GM19025 (cell line): ENCODE measurements around the gene PSD4.

Experiments
- ATAC-seq: cut with Tn5 transposase; IDR thresholded peaks from one replicate; pipeline ENCODE4 v1.9.1; 2021; ENCODE audit warnings: mild to moderate bottlenecking, low read depth, moderate library complexity; ENCODE audit not compliant: unreplicated experiment

The PSD4 gene

GRCh38 chr2:113202305-113203216 is 28.8 kb downstream of the PSD4 start:
- ATAC-seq = no peak

GRCh38 chr2:113203217-113203530 is 29.4 kb downstream of the PSD4 start:
- no peak for ATAC-seq

DNA sequence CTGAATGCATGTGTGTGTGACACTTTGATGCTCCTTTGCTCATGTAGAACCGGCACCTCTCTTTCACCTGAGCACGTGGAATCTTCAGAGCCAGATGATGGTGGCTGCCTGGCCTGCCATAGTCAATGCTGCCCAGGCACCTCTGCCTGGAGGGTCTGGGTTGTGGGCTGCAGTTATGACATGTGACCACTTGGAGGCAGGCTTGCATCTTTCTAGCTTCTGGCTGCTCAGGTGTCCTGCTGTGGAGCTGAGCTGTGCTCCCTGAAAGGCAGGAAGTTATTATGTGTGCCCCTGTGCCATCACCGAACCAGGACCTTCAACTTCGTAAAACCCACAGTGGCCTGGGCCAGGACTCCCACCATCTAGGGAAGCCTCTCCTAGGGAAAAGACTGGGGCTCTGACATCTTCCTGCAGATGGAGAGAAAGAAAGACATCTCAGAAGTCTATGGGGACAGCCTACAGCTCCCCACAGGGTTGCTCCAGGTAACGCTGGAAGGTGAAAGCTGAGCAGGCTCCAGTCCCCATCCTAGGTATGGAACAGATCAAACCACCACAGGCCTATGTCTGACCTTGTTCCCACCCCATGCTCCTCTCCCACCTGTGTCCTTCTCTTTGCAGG is 30.2 kb downstream of the PSD4 start:
- peak; percentile 62 for ATAC-seq

- ATAC-seq = no peak
Measured at GRCh38 chr2:113206251-113206650, 32.5 kb downstream of the PSD4 start.

GRCh38 chr2:113207021-113207420 is 33.2 kb downstream of the PSD4 start:
- ATAC-seq = no peak

DNA sequence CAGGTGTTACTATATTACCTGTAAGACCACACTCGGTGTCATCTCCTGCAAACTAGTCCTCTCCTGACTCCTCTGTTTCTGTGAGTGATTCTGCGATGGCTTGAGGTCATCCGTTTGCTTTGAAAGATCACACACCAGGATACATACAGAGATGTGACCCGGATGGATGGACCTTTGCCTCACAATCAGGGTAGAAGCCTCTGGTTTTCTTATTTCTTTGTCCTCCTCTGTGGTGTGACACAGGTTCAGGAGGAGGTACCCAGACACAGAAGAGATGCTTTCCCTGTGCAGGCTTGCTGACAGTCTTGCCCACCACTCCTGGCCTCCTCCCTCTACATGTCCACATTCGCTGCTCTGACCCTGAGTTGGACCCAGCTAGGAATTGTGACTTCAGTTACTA is 34.6 kb downstream of the PSD4 start:
- ATAC-seq = no peak

GRCh38 chr2:113209011-113209645 is 35.4 kb downstream of the PSD4 start:
- ATAC-seq = no peak

- ATAC-seq = no peak
Measured at GRCh38 chr2:113209646-113210171, 35.9 kb downstream of the PSD4 start.

GRCh38 chr2:113211226-113212105 is 37.7 kb downstream of the PSD4 start:
- ATAC-seq = no peak

GRCh38 chr2:113212245-113213060 is 38.7 kb downstream of the PSD4 start:
- ATAC-seq = no peak

DNA sequence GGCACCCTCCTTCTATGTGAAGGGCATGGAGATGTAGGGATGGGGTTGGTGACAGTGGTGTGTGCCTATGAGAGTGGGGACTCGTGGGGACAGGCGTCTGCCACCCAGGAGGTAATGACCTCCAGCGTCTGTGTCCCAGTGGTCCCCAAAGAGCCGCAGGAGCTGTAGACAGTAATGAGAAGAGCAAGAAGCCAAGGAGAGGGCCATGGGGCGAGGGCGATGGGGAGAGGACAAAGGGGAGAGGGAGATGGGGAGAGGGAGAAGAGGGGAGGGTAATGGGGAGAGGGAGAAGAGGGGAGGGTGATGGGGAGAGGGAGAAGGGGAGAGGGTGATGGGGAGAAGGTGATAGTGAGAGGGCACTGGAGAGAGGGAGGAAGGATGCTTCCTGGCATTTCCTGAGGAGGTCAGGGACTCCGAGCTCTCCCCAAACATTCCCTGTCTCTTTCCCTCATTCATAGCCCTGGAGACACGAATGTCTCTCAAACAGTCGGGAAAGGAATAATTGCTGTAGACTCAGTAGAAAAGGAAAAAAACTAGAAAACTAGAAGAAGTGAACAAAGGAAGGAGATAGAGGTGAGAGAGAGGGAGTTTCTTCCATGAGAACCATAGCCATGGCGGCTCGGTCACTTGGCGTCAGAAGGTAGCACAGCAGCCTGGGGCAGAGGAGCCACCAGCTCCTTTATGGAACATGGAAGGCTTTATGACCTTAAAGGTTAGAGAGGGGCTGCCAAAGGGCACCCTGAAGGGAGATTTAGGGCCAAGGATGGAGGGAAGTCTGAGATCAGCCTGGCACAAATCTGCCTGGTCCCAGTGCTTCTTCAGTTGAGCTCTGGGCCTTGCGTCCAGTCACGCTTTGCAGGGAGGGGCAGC is 39.5 kb downstream of the PSD4 start:
- ATAC-seq = no peak

- no peak for ATAC-seq
Measured at GRCh38 chr2:113214141-113214540, 40.4 kb downstream of the PSD4 start.

GRCh38 chr2:113215056-113215455 is 41.3 kb downstream of the PSD4 start:
- no peak for ATAC-seq

DNA sequence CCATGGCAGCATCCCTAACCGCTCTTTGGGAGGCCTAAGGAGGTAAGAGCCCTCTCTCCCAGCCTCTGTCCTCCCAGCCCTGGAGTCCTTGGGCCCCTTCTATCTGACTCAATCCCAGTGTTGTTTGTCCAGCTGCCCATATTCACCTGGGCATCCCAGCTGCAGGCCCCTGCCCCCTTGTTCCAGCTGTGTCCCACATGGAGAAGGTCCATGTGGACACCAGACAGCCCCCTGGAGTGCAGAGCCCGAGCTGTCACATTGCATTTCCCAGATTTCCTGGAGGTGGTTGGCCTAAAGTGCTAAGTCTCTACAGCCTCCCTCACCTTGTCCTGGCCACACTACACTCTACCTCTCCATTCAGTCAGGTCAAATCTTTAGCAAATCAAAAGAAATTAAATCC is 42.5 kb downstream of the PSD4 start:
- no peak for ATAC-seq

- no peak for ATAC-seq
Measured at GRCh38 chr2:113216891-113217454, 43.2 kb downstream of the PSD4 start.

- ATAC-seq = no peak
Measured at GRCh38 chr2:113217455-113218282, 43.9 kb downstream of the PSD4 start.

GRCh38 chr2:113218283-113219091 is 44.7 kb downstream of the PSD4 start:
- ATAC-seq = no peak
